ENCODE results near the gene MINK1.
"Not testable (repeated sequence)": the region's sequence is repeated elsewhere in the genome, so short reads cannot be mapped to it uniquely, and the experiment has no call there.

The MINK1 gene

GRCh38 chr17:4863321-4863720, 30.2 kb downstream of the MINK1 start:
- no peak for TF ChIP-seq CTCF (IDR thresholded peaks at IDR 0.05; ENCODE audit: control insufficient read depth, insufficient read depth, low read depth, low read length, missing control alignments)
- H3K4me3 ChIP-seq (ENCODE audit: control insufficient read depth, low read depth, low read length) = no peak overlapping the region
- DNase-seq (ENCODE audit: low read depth) = no peak

- H3K4me3 ChIP-seq (ENCODE audit: control insufficient read depth, low read depth, low read length); DNase-seq (ENCODE audit: low read depth): not testable (repeated sequence)
Measured at GRCh38 chr17:4867535-4867934, 34.4 kb downstream of the MINK1 start.

GRCh38 chr17:4869058-4869998, 36.2 kb downstream of the MINK1 start:
- DNase-seq (ENCODE audit: low read depth); H3K4me3 ChIP-seq (ENCODE audit: control insufficient read depth, low read depth, low read length): not testable (repeated sequence)

- TF ChIP-seq CTCF (IDR thresholded peaks at IDR 0.05; ENCODE audit: control insufficient read depth, insufficient read depth, low read depth, low read length, missing control alignments) = no peak
- DNase-seq (ENCODE audit: low read depth) = no peak
- H3K4me3 ChIP-seq (ENCODE audit: control insufficient read depth, low read depth, low read length) = no peak overlapping the region
Measured at GRCh38 chr17:4870855-4871254, 37.7 kb downstream of the MINK1 start.

GRCh38 chr17:4872786-4873185, 39.6 kb downstream of the MINK1 start:
- TF ChIP-seq CTCF (IDR thresholded peaks at IDR 0.05; ENCODE audit: control insufficient read depth, insufficient read depth, low read depth, low read length, missing control alignments) = no peak
- no peak for DNase-seq (ENCODE audit: low read depth)
- H3K4me3 ChIP-seq (ENCODE audit: control insufficient read depth, low read depth, low read length) = no peak overlapping the region

GRCh38 chr17:4877089-4877488, 43.9 kb downstream of the MINK1 start:
- no peak for TF ChIP-seq CTCF (IDR thresholded peaks at IDR 0.05; ENCODE audit: control insufficient read depth, insufficient read depth, low read depth, low read length, missing control alignments)
- no peak overlapping the region for H3K4me3 ChIP-seq (ENCODE audit: control insufficient read depth, low read depth, low read length)
- no peak for DNase-seq (ENCODE audit: low read depth)

GRCh38 chr17:4879601-4880000, 46.5 kb downstream of the MINK1 start:
- no peak overlapping the region for H3K4me3 ChIP-seq (ENCODE audit: control insufficient read depth, low read depth, low read length)
- no peak for TF ChIP-seq CTCF (IDR thresholded peaks at IDR 0.05; ENCODE audit: control insufficient read depth, insufficient read depth, low read depth, low read length, missing control alignments)
- DNase-seq (ENCODE audit: low read depth) = no peak
